Colonic mucosa (tissue), 4 donors: ENCODE results near the gene IFNAR1. TPM values are rescaled to one million over a fixed set of nuclear protein-coding genes. Genes with fewer than 3 reads are reported as not detected.

Experiments used
- DNase-seq: peaks from one replicate; pipeline ENCODE4 v3.0.0-alpha.2; 2020
- H3K27ac ChIP-seq: fragments of 200-600 bp; one replicate; pipeline ENCODE4 v1.8.0; 2021
- H3K27me3 ChIP-seq: fragments of 200-600 bp; one replicate; pipeline ENCODE4 v1.8.0; 2021
- H3K36me3 ChIP-seq: fragments of 200-600 bp; one replicate; pipeline ENCODE4 v1.8.0; 2021
- H3K4me1 ChIP-seq: fragments of 200-600 bp; one replicate; pipeline ENCODE4 v1.8.0; 2021; ENCODE audit warnings: mild to moderate bottlenecking
- H3K4me3 ChIP-seq: fragments of 200-600 bp; one replicate; pipeline ENCODE4 v1.8.0; 2021
- H3K9ac ChIP-seq, 2 donors: one replicate each; pipeline ENCODE4 v1.7.0; 2013; ENCODE audit warnings: control low read depth in 2 of 2, low read depth in 2 of 2, low read length in 2 of 2
- H3K9me3 ChIP-seq: fragments of 200-600 bp; one replicate; pipeline ENCODE4 v1.8.0; 2021
- intact Hi-C: fragments of 100-400 bp; cut with DNase I; formaldehyde crosslinking; loops from one replicate; pipeline ENCODE4 v1.14.1; 2022
- total RNA-seq, 2 donors: library from RNA; stranded (reverse); fragmentation: NEBNext Ultra II Directional in 1 of 2; extraction: Animal tissue kit (Norgen Biotek cat#: 25700) in 1 of 2; gene quantifications; one replicate each; pipeline ENCODE4 v1.2.1, GENCODE V29; 2021
- TF ChIP-seq, protein P1 (sequence below): fragments of 200-600 bp; IDR thresholded peaks from one replicate; pipeline ENCODE4 v1.8.0; 2022; ENCODE audit warnings: antibody characterized with exemption, mild to moderate bottlenecking
- donor health status: healthy.
- donor health status: DM: no; HTN: no; CAD: no.
- donor health status: DM: no; HTN: no; CAD: no.

The IFNAR1 gene
- total RNA-seq, 2 donors from 2014 or later: 32.3 to 62.2 TPM

DNA sequence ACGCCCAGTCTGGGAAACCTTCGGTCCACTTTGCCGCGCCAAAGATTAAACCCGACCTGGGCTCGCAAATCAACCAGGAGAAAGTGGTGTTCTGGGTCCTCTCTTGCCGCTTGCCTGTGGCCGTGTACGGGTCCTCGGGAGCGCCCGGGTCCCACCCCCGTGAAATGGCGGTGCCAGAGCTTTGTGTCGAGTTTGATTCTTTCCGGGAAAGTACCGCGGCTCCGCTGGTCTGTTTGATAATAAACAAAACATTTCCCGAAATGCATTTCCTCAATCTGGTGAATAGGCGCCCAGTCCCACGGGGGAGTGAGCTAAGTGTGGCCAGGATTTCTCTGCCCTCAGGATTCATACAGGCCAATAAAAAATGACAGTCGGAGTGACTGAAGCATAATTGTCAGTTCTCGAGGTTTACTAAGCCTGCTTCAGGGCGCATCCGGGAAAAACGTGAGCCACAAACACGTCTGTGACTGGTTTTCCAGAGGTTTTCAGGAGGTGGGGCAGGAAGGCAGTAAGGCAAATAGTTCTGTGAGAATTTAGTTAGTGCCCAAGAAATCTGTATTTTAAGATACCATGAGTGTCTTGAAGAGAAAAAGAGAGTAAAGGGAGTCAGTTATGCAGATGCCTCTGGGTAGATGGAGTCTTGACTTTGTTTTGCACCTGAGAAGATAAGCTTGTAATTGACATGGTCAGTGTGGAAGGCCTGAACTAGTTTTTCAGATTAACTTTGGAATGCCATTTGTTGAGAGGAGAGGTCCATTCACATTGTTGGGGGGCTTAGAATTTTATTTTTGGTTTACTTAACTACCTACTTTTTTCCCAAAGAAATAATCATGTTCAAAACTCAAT lies 675 bp downstream of the IFNAR1 start:
- Histone ChIP-seq H3K4me3 (peak overlapping the region; percentile 90), H3K4me1 (peaks cover 8% of the 10 kb centered on the region), H3K27me3 (no peaks in the 10 kb centered on the region), H3K9ac (peak overlapping the region; percentile 94 to 100), H3K27ac (peak overlapping the region; percentile 100), H3K36me3 (no peaks in the 10 kb centered on the region), H3K9me3 (no peaks in the 10 kb centered on the region)
- intact Hi-C loops: no loop called here
- TF ChIP-seq, protein P1, sequence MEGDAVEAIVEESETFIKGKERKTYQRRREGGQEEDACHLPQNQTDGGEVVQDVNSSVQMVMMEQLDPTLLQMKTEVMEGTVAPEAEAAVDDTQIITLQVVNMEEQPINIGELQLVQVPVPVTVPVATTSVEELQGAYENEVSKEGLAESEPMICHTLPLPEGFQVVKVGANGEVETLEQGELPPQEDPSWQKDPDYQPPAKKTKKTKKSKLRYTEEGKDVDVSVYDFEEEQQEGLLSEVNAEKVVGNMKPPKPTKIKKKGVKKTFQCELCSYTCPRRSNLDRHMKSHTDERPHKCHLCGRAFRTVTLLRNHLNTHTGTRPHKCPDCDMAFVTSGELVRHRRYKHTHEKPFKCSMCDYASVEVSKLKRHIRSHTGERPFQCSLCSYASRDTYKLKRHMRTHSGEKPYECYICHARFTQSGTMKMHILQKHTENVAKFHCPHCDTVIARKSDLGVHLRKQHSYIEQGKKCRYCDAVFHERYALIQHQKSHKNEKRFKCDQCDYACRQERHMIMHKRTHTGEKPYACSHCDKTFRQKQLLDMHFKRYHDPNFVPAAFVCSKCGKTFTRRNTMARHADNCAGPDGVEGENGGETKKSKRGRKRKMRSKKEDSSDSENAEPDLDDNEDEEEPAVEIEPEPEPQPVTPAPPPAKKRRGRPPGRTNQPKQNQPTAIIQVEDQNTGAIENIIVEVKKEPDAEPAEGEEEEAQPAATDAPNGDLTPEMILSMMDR: no peak
- DNase-seq: peak; percentile 82

DNA sequence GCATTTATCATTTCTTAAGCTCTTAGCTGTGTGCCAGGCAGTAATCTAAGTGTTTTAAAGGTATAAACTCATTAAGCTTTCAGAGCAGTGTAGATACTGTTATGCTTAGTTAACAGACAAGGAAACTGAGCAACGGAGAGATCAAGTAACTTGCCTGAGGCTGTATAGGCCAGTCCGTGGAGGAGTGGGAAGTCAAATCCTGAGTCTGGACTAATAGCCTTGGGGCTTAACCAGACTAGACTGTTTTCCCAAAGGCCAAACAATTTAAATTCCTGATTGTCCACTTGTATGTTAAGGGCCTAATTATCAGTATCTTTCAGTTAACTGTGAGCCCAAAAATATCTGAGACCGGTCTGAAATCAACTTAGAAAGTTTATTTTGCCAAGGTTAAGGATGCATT lies 2.6 kb downstream of the IFNAR1 start:
- no peaks in the 10 kb centered on the region for H3K9me3 ChIP-seq
- peaks cover 8% of the 10 kb centered on the region for H3K4me1 ChIP-seq
- no peaks in the 10 kb centered on the region for H3K27me3 ChIP-seq
- H3K9ac ChIP-seq: no peak overlapping the region
- intact Hi-C loops: no loop called here
- no peak for DNase-seq
- TF ChIP-seq, protein P1: no peak
- no peak overlapping the region for H3K27ac ChIP-seq
- no peak overlapping the region for H3K4me3 ChIP-seq
- H3K36me3 ChIP-seq: no peaks in the 10 kb centered on the region

DNA sequence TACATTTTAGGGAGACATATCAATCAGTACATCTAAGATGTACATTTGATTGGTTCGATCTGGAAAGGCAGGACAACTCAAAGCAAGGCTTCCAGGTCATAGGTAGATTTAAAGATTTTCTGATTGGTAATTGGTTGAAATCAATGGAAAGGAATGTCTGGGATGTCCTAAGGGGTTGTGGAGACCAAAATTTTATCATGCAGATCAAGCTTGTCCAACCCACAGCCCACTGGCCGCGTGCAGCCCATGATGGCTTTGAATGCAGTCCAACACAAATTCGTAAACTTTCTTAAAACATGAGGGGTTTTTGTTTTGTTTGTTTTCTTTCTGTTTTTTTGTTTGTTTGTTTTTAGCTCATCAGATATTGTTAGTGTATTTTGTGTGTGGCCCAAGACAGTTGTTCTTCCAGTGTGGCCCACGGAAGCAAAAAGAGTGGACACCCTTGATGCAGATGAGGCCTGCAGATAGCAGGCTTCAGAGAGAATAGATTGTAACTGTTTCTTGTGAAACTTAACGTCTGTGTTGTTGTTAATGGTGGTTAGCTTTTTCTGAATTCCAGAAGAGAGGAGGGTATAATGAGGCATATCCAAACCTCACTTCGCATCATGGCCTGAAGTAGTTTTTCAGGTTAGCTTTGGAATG lies 3.1 kb downstream of the IFNAR1 start:
- H3K9me3 ChIP-seq: no peaks in the 10 kb centered on the region
- no peak overlapping the region for H3K4me3 ChIP-seq
- TF ChIP-seq, protein P1: no peak
- intact Hi-C loops: no loop called here
- H3K4me1 ChIP-seq: peaks cover 8% of the 10 kb centered on the region
- H3K27ac ChIP-seq: no peak overlapping the region
- no peaks in the 10 kb centered on the region for H3K36me3 ChIP-seq
- no peaks in the 10 kb centered on the region for H3K27me3 ChIP-seq
- no peak overlapping the region for H3K9ac ChIP-seq
- no peak for DNase-seq

DNA sequence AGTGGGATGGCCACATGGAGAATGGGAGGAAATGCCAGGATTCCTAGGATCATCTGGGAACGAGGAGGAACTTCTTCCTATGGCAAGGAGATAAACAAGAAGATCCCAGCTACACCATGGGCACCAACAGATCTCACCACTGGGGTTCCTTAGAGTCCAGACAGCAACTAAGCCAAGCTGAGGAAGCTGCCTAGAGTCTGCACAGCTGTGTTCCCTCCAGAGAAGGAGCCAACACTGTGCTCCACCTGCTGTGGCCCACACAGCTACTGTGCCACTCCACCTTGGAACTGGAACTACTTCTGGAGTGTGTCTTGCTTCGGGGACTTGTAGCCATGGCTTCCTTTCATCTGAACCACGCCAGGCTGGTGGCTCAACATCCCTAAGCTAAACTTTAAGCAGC lies 6.0 kb downstream of the IFNAR1 start:
- H3K9ac ChIP-seq: no peak overlapping the region
- no peaks in the 10 kb centered on the region for H3K9me3 ChIP-seq
- no peak overlapping the region for H3K27ac ChIP-seq
- peaks cover 8% of the 10 kb centered on the region for H3K4me1 ChIP-seq
- intact Hi-C loops: no loop called here
- H3K4me3 ChIP-seq: no peak overlapping the region
- no peaks in the 10 kb centered on the region for H3K36me3 ChIP-seq
- no peaks in the 10 kb centered on the region for H3K27me3 ChIP-seq
- no peak for DNase-seq
- TF ChIP-seq, protein P1: no peak

DNA sequence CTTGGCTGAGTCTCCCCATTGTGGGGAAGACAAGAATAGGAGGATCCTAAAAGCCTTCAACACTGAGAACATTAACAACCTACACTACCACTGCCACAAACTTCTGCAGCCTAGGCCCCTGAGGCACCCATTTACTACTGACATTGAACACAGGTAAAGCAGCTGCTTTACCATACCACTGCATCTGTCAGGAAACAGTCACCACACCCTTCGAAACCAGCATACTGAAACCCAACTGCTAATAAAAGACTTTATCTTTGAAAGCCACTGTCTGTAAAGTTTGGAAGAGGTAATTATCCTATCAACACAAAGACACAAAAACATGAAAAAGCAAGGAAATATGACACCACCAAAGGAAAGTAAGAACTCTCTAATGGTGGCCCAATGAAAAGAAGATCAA lies 7.4 kb downstream of the IFNAR1 start:
- Histone ChIP-seq H3K4me3 (no peak overlapping the region), H3K27me3 (no peaks in the 10 kb centered on the region), H3K27ac (no peak overlapping the region), H3K36me3 (no peaks in the 10 kb centered on the region), H3K9ac (no peak overlapping the region), H3K9me3 (no peaks in the 10 kb centered on the region), H3K4me1 (no peaks in the 10 kb centered on the region)
- no peak for DNase-seq
- TF ChIP-seq, protein P1: no peak
- intact Hi-C loops: no loop called here
